Stimulated activated CD4-positive, alpha-beta T cell treated with anti-CD3 and anti-CD28 coated beads, Interleukin-15, amount 100 ng/mL, for 24 hours (primary cell): ENCODE measurements around the gene NCF2.

ENCODE experiments used
- DNase-seq: peaks from one replicate; pipeline ENCODE4 v3.0.0-alpha.2; 2020

Gene NCF2

GRCh38 chr1:183611021-183611420 is 20.8 kb upstream of the NCF2 start:
- DNase-seq, result no peak

DNA sequence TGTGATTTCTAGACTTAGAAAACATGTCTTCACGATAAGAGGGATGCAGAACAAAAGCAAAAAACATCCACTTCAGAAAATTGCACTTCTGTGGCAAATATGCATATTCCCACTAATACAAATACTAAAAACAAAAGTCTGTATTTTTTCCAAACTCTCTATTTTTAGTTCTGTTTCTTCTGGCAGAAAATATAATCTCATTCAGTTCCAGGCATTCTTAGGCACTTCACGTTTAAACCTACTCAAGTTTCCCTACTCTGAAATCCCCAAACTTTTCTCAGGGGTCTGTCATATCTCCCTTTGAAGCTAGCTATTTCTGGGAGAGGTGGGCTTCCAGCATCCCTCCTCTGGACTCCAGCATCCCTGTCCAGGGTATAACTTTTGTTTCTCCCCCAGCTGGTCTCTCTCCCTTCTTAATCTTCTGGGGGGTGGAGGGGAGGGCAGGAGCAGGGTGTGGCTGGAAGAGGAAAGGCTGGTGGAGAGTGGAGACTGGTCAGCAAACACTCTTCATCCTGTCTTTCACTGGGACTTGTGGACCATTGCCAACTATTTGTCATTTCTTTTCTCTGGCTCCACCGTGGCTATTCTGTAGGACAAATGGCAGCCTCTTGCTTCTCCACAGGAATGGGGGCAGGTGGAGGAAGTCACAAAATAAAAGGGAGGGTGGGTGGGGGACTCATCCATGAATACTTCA is 19.6 kb upstream of the NCF2 start:
- no peak for DNase-seq

- DNase-seq, result no peak
Measured at GRCh38 chr1:183609313-183609712, 19.1 kb upstream of the NCF2 start.

- no peak for DNase-seq
Measured at GRCh38 chr1:183607322-183607980, 17.2 kb upstream of the NCF2 start.

- DNase-seq, result no peak
Measured at GRCh38 chr1:183605904-183606303, 15.6 kb upstream of the NCF2 start.

GRCh38 chr1:183604815-183605214 is 14.6 kb upstream of the NCF2 start:
- DNase-seq, result no peak

DNA sequence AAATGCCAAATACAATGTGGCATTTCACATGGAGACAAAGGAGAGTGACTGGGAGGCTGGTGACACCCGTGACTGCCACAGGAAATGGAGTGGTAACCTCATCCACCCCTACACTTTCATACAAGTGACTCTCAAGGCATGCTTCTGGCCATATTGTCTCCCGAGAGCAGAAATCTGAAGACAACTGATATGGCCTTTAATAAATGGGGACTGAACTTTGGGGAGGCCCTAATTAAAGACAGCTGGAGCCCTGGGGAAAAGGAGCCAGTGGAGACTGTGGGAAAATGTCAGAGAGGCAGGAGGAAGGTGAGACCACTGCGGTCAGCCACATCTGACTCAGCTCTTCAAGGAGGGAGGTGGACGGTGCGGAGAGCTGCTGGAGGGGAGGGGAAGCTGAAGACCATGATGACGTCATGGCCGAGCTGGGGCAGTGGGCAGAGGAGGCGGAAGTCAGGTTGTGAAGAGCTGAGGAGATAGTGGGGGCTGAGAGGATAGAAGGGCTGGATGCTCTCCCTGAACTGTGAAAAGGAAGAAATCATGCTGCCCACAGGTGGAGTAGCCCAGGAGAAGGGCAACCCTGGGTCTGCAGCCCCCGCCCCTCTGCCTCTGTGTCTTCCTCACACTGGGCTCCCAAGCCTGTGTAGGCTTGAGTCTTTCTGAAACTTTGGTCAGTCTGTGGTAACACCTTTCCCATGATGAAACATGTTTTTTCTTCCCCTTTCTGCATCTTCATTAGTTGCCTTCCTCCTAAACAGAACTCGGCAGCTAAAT is 14.0 kb upstream of the NCF2 start:
- DNase-seq, result no peak

- no peak for DNase-seq
Measured at GRCh38 chr1:183602510-183602909, 12.3 kb upstream of the NCF2 start.

DNA sequence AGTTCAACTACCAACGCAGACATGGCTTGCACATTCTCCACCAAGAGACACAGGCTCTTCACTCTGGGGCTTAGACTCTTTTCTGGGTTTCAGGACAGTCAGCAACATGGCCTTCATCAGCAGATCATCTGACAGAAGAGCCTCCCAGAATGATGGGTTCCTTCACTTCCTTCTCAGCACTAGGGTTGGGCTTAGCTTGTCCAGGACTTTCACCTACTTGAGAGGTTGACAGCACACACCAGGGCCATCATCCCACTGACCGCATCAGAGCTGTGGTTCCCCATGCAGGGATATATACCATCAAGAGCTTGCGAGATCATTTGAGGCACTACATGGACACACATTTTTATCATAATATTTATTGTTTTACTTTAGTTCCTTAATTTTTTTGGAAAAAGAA is 10.4 kb upstream of the NCF2 start:
- DNase-seq, result no peak

GRCh38 chr1:183600136-183600535 is 9.9 kb upstream of the NCF2 start:
- no peak for DNase-seq

- no peak for DNase-seq
Measured at GRCh38 chr1:183598386-183598785, 8.1 kb upstream of the NCF2 start.

DNA sequence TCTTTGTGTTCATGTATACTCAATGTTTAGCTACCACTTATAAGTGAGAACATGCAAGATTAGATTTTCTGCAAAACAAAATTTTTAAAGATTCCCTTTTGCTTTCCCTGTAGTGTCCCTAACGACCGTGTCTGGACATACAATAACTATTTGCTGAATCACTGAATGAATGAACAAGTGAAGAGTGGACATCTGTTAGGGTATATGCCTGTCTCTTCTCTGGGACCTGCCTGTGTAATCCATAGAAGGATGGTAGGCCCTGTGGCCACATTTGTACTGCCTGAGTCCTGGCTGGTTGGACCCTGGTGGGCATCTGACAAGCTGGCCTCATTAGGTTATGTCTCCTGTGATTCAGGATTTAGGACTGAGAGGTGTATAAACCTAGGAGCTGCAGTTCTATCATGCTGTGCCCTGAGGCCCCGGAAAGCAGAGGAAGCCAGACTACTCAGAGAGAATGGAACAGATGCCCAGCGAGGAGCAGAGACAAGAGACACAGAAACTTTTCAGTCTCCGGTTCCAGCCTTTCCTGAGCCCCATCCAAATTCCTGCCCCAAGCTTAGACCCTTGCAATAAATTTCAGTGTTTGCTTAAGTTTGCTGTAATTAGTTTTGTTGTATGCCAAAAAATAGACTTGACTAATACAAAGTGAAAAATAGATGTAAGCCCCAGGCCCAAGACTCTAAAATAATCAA is 7.5 kb upstream of the NCF2 start:
- no peak for DNase-seq

- DNase-seq, result no peak
Measured at GRCh38 chr1:183596500-183596899, 6.2 kb upstream of the NCF2 start.

DNA sequence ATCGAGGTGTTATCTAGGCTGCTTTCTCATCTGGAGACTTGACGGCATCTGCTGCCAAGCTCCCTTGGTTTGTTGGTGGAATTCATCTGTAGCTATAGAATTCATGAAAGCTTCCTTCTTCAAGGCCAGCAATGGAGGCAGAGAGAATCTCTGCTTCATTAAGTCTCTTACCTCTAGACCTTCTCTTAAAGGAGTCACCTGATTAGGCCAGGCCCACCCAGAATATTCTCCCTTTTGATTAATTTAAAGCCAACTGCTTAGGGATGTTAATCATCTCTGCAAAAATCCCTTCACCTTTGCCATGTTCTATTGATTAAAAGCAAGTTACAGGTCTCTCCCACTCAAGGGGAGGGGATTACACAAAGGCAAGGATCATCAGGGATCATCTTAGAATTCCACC is 5.3 kb upstream of the NCF2 start:
- DNase-seq, result no peak

DNA sequence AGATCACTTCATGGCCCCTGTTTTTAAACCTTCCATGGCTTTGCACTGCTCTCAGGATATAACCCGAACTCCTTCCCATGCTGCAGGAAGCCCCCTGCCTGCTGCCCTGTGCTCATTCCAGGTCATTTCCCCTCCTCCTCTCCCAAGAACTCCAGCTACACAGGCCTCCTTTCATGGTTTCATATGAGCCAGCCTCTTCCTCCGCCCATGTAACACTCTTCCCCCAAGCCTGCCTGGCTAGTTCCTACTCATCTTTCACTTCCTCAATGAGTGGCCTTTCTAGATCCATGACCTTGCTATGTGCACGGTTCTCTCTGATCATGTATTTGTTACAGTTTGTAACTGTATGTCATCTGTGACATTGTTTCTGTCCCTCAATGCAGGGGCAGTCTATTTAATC is 3.1 kb upstream of the NCF2 start:
- no peak for DNase-seq

- DNase-seq, result no peak
Measured at GRCh38 chr1:183592733-183593132, 2.5 kb upstream of the NCF2 start.

GRCh38 chr1:183589874-183590243 is 400 bp downstream of the NCF2 start:
- DNase-seq, result no peak

GRCh38 chr1:183589384-183589783 is 875 bp downstream of the NCF2 start:
- no peak for DNase-seq

GRCh38 chr1:183588827-183589226 is 1.4 kb downstream of the NCF2 start:
- no peak for DNase-seq

GRCh38 chr1:183586926-183587325 is 3.3 kb downstream of the NCF2 start:
- no peak for DNase-seq

GRCh38 chr1:183586455-183586854 is 3.8 kb downstream of the NCF2 start:
- no peak for DNase-seq

DNA sequence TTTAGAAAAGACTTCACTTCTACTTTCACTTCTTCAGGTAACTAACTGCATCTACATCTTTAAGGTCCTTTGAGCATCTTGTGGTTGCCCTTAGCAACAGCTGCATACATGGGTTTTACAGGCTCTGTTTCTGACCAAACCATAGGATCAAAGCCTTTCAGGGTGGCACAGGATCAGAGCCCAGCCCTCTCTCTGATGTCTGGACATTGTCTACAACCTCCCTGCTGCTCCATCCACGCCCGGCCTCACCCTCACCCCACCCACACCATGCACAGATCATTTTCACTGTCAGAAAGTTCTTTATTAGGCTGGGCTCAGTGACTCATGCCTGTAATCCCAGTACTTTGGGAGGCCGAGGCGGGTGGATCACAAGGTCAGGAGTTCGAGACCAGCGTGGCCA is 5.2 kb downstream of the NCF2 start:
- no peak for DNase-seq

DNA sequence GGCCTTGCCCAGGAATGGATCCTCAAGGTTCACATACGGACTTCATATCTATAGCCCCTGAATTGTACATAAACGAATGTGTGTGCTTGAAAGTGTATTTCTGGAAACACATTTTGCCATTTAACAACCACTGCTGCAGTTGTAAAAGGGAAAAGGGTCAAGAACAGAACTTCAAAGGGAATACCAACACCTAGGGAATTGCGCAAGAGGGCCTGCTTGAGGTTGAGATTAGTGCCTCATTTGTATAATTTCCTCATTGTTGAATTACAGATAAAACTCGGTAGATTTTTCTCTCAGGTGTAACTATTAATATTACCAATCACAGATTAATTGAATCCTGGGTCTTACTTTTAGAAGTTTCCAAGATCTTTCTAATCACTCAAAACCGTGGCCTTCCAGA is 6.1 kb downstream of the NCF2 start:
- no peak for DNase-seq

DNA sequence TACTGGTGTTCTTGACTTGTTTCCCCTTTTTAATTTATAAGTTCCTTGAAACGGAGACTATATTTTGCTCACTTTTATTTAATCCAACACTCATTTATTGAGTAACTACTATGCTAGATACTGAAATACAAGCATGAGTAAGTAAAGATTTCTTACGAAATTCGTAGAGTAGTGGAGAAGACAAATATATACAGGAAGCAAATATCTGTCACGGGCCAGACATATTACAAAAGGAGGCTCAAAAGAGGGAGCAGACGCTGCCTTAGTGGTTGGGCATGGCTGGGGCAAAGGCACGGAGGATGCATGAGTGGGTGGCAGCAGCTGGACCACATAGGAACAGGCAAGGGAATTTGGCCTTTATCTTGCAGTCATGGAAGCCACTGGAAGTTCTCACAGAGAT is 6.8 kb downstream of the NCF2 start:
- no peak for DNase-seq
